ENCODE measurements around the gene MYBBP1A. TPM values are rescaled to one million over a fixed set of nuclear protein-coding genes. Genes with fewer than 3 reads are reported as not detected.

MYBBP1A gene
- total and polyA plus RNA-seq, 2 of the 13 experiments (the other 11 are each of a cell fraction or from before 2014, with no cell fraction given), result 18.6 to 54.8 TPM

DNA sequence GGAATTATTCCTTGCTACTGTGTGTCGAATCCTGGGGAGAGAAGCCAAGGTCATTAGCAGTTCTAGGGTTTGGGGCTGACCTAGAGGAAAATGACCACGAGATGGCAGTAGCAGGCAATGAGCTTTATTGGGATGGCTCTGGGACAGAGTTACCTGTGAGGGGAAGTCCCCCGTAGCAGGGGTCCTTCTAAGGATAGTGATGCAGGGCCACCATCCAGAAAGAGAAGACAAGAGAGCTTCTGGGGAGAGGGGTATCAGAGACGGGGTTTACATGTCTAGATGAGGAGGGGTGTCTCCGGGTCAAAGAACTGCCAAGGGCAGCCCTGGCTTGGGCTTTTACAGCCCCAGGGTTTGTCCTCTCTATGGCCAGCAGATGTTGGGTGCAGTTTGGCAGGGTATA is 11.6 kb upstream of the MYBBP1A start (continued):
- TF ChIP-seq, protein P1, sequence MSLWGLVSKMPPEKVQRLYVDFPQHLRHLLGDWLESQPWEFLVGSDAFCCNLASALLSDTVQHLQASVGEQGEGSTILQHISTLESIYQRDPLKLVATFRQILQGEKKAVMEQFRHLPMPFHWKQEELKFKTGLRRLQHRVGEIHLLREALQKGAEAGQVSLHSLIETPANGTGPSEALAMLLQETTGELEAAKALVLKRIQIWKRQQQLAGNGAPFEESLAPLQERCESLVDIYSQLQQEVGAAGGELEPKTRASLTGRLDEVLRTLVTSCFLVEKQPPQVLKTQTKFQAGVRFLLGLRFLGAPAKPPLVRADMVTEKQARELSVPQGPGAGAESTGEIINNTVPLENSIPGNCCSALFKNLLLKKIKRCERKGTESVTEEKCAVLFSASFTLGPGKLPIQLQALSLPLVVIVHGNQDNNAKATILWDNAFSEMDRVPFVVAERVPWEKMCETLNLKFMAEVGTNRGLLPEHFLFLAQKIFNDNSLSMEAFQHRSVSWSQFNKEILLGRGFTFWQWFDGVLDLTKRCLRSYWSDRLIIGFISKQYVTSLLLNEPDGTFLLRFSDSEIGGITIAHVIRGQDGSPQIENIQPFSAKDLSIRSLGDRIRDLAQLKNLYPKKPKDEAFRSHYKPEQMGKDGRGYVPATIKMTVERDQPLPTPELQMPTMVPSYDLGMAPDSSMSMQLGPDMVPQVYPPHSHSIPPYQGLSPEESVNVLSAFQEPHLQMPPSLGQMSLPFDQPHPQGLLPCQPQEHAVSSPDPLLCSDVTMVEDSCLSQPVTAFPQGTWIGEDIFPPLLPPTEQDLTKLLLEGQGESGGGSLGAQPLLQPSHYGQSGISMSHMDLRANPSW (CRISPR knock-in tag; IDR thresholded peaks at IDR 0.05; ENCODE audit: borderline replicate concordance), result no peak
- TF ChIP-seq ZSCAN9 (CRISPR knock-in tag; IDR thresholded peaks at IDR 0.05; ENCODE audit: borderline replicate concordance) (no peak), HES4 (CRISPR knock-in tag; IDR thresholded peaks at IDR 0.05; ENCODE audit: borderline replicate concordance) (no peak), ZSCAN12 (CRISPR knock-in tag; IDR thresholded peaks at IDR 0.05) (no peak), SAP130 (CRISPR knock-in tag; IDR thresholded peaks at IDR 0.05; ENCODE audit: low read depth) (no peak; the same call in 1 of the 2 replicates), BRD4 (CRISPR knock-in tag; IDR thresholded peaks at IDR 0.05) (no peak), ZNF670 (CRISPR knock-in tag; IDR thresholded peaks at IDR 0.05; ENCODE audit: borderline replicate concordance) (no peak), ZNF75D (CRISPR knock-in tag; IDR thresholded peaks at IDR 0.05; ENCODE audit: borderline replicate concordance) (no peak), GATAD2A (CRISPR knock-in tag; IDR thresholded peaks at IDR 0.05) (peak; percentile 39; the same call in 1 of the 2 replicates)
- TF ChIP-seq, protein P2, sequence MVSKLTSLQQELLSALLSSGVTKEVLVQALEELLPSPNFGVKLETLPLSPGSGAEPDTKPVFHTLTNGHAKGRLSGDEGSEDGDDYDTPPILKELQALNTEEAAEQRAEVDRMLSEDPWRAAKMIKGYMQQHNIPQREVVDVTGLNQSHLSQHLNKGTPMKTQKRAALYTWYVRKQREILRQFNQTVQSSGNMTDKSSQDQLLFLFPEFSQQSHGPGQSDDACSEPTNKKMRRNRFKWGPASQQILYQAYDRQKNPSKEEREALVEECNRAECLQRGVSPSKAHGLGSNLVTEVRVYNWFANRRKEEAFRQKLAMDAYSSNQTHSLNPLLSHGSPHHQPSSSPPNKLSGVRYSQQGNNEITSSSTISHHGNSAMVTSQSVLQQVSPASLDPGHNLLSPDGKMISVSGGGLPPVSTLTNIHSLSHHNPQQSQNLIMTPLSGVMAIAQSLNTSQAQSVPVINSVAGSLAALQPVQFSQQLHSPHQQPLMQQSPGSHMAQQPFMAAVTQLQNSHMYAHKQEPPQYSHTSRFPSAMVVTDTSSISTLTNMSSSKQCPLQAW (CRISPR knock-in tag; IDR thresholded peaks at IDR 0.05), result 0 out of 2 replicates have a peak, but pooled peaks have one; percentile 41
- TF ChIP-seq, protein P3, sequence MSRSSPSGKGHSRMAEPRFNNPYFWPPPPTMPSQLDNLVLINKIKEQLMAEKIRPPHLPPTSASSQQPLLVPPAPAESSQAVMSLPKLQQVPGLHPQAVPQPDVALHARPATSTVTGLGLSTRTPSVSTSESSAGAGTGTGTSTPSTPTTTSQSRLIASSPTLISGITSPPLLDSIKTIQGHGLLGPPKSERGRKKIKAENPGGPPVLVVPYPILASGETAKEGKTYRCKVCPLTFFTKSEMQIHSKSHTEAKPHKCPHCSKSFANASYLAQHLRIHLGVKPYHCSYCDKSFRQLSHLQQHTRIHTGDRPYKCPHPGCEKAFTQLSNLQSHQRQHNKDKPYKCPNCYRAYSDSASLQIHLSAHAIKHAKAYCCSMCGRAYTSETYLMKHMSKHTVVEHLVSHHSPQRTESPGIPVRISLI (CRISPR knock-in tag; IDR thresholded peaks at IDR 0.05; ENCODE audit: borderline replicate concordance), result peak; percentile 60; the same call in 1 of the 2 replicates
- TF ChIP-seq, protein P4, sequence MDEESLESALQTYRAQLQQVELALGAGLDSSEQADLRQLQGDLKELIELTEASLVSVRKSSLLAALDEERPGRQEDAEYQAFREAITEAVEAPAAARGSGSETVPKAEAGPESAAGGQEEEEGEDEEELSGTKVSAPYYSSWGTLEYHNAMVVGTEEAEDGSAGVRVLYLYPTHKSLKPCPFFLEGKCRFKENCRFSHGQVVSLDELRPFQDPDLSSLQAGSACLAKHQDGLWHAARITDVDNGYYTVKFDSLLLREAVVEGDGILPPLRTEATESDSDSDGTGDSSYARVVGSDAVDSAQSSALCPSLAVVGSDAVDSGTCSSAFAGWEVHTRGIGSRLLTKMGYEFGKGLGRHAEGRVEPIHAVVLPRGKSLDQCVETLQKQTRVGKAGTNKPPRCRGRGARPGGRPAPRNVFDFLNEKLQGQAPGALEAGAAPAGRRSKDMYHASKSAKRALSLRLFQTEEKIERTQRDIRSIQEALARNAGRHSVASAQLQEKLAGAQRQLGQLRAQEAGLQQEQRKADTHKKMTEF (CRISPR knock-in tag; IDR thresholded peaks at IDR 0.05), result 0 out of 2 replicates have a peak, but pooled peaks have one; percentile 17
- TF ChIP-seq, protein P5, sequence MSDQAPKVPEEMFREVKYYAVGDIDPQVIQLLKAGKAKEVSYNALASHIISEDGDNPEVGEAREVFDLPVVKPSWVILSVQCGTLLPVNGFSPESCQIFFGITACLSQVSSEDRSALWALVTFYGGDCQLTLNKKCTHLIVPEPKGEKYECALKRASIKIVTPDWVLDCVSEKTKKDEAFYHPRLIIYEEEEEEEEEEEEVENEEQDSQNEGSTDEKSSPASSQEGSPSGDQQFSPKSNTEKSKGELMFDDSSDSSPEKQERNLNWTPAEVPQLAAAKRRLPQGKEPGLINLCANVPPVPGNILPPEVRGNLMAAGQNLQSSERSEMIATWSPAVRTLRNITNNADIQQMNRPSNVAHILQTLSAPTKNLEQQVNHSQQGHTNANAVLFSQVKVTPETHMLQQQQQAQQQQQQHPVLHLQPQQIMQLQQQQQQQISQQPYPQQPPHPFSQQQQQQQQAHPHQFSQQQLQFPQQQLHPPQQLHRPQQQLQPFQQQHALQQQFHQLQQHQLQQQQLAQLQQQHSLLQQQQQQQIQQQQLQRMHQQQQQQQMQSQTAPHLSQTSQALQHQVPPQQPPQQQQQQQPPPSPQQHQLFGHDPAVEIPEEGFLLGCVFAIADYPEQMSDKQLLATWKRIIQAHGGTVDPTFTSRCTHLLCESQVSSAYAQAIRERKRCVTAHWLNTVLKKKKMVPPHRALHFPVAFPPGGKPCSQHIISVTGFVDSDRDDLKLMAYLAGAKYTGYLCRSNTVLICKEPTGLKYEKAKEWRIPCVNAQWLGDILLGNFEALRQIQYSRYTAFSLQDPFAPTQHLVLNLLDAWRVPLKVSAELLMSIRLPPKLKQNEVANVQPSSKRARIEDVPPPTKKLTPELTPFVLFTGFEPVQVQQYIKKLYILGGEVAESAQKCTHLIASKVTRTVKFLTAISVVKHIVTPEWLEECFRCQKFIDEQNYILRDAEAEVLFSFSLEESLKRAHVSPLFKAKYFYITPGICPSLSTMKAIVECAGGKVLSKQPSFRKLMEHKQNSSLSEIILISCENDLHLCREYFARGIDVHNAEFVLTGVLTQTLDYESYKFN (CRISPR knock-in tag; conservative IDR thresholded peaks at IDR 0.05), result no peak
- TF ChIP-seq, protein P6, sequence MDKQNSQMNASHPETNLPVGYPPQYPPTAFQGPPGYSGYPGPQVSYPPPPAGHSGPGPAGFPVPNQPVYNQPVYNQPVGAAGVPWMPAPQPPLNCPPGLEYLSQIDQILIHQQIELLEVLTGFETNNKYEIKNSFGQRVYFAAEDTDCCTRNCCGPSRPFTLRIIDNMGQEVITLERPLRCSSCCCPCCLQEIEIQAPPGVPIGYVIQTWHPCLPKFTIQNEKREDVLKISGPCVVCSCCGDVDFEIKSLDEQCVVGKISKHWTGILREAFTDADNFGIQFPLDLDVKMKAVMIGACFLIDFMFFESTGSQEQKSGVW (CRISPR knock-in tag; IDR thresholded peaks at IDR 0.05; ENCODE audit: borderline replicate concordance), result no peak
- TF ChIP-seq, protein P7, sequence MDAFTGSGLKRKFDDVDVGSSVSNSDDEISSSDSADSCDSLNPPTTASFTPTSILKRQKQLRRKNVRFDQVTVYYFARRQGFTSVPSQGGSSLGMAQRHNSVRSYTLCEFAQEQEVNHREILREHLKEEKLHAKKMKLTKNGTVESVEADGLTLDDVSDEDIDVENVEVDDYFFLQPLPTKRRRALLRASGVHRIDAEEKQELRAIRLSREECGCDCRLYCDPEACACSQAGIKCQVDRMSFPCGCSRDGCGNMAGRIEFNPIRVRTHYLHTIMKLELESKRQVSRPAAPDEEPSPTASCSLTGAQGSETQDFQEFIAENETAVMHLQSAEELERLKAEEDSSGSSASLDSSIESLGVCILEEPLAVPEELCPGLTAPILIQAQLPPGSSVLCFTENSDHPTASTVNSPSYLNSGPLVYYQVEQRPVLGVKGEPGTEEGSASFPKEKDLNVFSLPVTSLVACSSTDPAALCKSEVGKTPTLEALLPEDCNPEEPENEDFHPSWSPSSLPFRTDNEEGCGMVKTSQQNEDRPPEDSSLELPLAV (CRISPR knock-in tag; conservative IDR thresholded peaks at IDR 0.05; ENCODE audit: low read depth), result no peak
